Ovary (tissue), 9 donors: ENCODE results near the gene PPM1J. TPM values are rescaled to one million over a fixed set of nuclear protein-coding genes. Genes with fewer than 3 reads are reported as not detected.

Source experiments
- DNase-seq, 5 donors: peaks; one replicate each; pipeline ENCODE4 v3.0.0-alpha.2; 2019 to 2020
- H3K27ac ChIP-seq, 2 donors: fragments of 200-600 bp; one replicate each; pipeline versions ENCODE4 v1.5.1 to v1.8.0; 2019 to 2022
- H3K27me3 ChIP-seq: fragments of 200-600 bp; one replicate; pipeline ENCODE4 v1.8.0; 2022
- H3K36me3 ChIP-seq: fragments of 200-600 bp; sonication (generic); one replicate; pipeline ENCODE4 v1.5.1; 2019
- H3K4me1 ChIP-seq: one replicate; pipeline ENCODE4 v1.8.1; 2013; ENCODE audit warnings: mild to moderate bottlenecking, moderate library complexity; ENCODE audit not compliant: insufficient read depth
- H3K4me3 ChIP-seq: fragments of 200-600 bp; sonication (generic); one replicate; pipeline ENCODE4 v1.5.1; 2017
- H3K9me3 ChIP-seq, 2 donors: fragments of 200-600 bp in 1 of 2; sonication (generic) in 1 of 2; one replicate each; pipeline versions ENCODE4 v1.5.1 to v1.8.1; 2013 to 2019; ENCODE audit warnings: mild to moderate bottlenecking in 1 of 2, moderate library complexity in 1 of 2
- EP300 ChIP-seq: sonication (generic); formaldehyde crosslinking; IDR thresholded peaks from one replicate; pipeline ENCODE4 v1.6.1; 2017; ENCODE audit warnings: antibody characterized with exemption
- POLR2A ChIP-seq: fragments of 450-650 bp; IDR thresholded peaks from one replicate; pipeline ENCODE4 v1.6.1; 2017; ENCODE audit warnings: antibody characterized with exemption, mild to moderate bottlenecking, moderate library complexity
- WGBS, 3 donors: extraction: QIAGEN DNeasy Blood & Tissue Kit in 1 of 3; methylation state at CpG; one replicate each; pipeline versions ENCODE4 v1.1.5 to v1.1.7; 2013 to 2017; 5-methylcytosine and 5-hydroxymethylcytosine counted together
- intact Hi-C, 4 donors: fragments of 100-400 bp; cut with DNase I; formaldehyde crosslinking; loops; one replicate each; pipeline versions ENCODE4 v1.11.0 to v1.15.1; 2022 to 2023
- polyA plus RNA-seq, 2 donors: library from polyadenylated mRNA; stranded (reverse); fragments of 200-250 nt in 1 of 2; fragments of 350-450 nt in 1 of 2; fragmentation: Illumina TruSeq in 1 of 2; extraction: RNeasy Lipid Tissue Mini Kit (QIAGEN cat#74804) in 1 of 2; gene quantifications; one replicate each; pipeline ENCODE4 v1.2.3, GENCODE V29; 2013 to 2014
- total RNA-seq, 7 donors: library from RNA; depleted of rRNA in 2 of 7; stranded (reverse); fragments of >200 nt in 2 of 7; fragmentation: NEBNext Ultra II Directional in 3 of 7; extraction: Animal tissue kit (Norgen Biotek cat#: 25700) in 3 of 7; gene quantifications; one replicate each; pipeline versions ENCODE4 v1.1.0 to v1.2.4, GENCODE V29; 2016 to 2023
- TF ChIP-seq, protein P1 (sequence below), 3 donors: fragments of 450-650 bp in 2 of 3; fragments of 200-600 bp in 1 of 3; IDR thresholded peaks; one replicate each; pipeline versions ENCODE4 v1.5.1 to v1.8.0; 2016 to 2022; ENCODE audit warnings: antibody characterized with exemption in 3 of 3, mild to moderate bottlenecking in 1 of 3
- donor health status: DM: no; HTN: no; CAD: no; lungs with moderate emphysema.
- donor health status: DM: no; HTN: no; CAD: no.
- donor health status: Bipolar disorder and iron deficiency.
- donor health status: DM: yes; HTN: yes; CAD: no.
- donor health status: DM: no; HTN: no; CAD: no.
- donor health status: DM: yes; HTN: yes; CAD: no.

PPM1J gene
- total and polyA plus RNA-seq, 9 donors = 0.78 to 6.3 (median 2.8) TPM

GRCh38 chr1:112665857-112666256 lies 49.3 kb downstream of the PPM1J start:
- WGBS, 3 donors = 81 to 87% (median 84%) methylated on average over 3 of the region's 3 CpGs
- no peaks in the 10 kb centered on the region for H3K27me3 ChIP-seq
- H3K9me3 ChIP-seq = no peaks in the 10 kb centered on the region
- no peak overlapping the region for H3K4me3 ChIP-seq
- intact Hi-C loops = no loop called here
- H3K4me1 ChIP-seq = no peaks in the 10 kb centered on the region
- DNase-seq = no peak
- H3K36me3 ChIP-seq = no peaks in the 10 kb centered on the region
- H3K27ac ChIP-seq = no peak overlapping the region
- TF ChIP-seq EP300 (no peak), POLR2A (no peak)
- TF ChIP-seq, protein P1, sequence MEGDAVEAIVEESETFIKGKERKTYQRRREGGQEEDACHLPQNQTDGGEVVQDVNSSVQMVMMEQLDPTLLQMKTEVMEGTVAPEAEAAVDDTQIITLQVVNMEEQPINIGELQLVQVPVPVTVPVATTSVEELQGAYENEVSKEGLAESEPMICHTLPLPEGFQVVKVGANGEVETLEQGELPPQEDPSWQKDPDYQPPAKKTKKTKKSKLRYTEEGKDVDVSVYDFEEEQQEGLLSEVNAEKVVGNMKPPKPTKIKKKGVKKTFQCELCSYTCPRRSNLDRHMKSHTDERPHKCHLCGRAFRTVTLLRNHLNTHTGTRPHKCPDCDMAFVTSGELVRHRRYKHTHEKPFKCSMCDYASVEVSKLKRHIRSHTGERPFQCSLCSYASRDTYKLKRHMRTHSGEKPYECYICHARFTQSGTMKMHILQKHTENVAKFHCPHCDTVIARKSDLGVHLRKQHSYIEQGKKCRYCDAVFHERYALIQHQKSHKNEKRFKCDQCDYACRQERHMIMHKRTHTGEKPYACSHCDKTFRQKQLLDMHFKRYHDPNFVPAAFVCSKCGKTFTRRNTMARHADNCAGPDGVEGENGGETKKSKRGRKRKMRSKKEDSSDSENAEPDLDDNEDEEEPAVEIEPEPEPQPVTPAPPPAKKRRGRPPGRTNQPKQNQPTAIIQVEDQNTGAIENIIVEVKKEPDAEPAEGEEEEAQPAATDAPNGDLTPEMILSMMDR (IDR thresholded peaks at IDR 0.05) = no peak

Other genes starting within 250 kb of the PPM1J start
- 10 to 100 TPM; 13.8 to 57.3 (median 45.1) TPM for gene WNT2B, start 206.4 kb downstream of the PPM1J start, total RNA-seq
- 10 to 100 TPM; 12.8 to 13.0 TPM for gene WNT2B, start 206.4 kb downstream of the PPM1J start, polyA plus RNA-seq
- 10 to 100 TPM; 12.5 to 32.0 (median 22.3) TPM for gene ST7L, start 96.2 kb downstream of the PPM1J start, total RNA-seq
- 10 to 100 TPM; 14.4 to 28.5 TPM for gene ST7L, start 96.2 kb downstream of the PPM1J start, polyA plus RNA-seq
- 10 to 100 TPM; 54.0 to 81.2 (median 66.9) TPM for gene CAPZA1, start 95.5 kb downstream of the PPM1J start, total RNA-seq
- gene CAPZA1, start 95.5 kb downstream of the PPM1J start, polyA plus RNA-seq = 10 to 100 TPM; 31.3 to 70.6 TPM
- 10 to 100 TPM; 31.7 to 66.3 (median 53.5) TPM for gene MOV10, start 40.7 kb downstream of the PPM1J start, total RNA-seq
- 10 to 100 TPM; 35.0 to 35.6 TPM for gene MOV10, start 40.7 kb downstream of the PPM1J start, polyA plus RNA-seq
- 100 to 1,000 TPM; 177 to 276 (median 208) TPM for gene RHOC, start 8.2 kb downstream of the PPM1J start, total RNA-seq
- 100 to 1,000 TPM; 249 to 308 TPM for gene RHOC, start 8.2 kb downstream of the PPM1J start, polyA plus RNA-seq
- 10 to 100 TPM; 11.9 to 38.8 (median 23.3) TPM for gene SLC16A1, start 240.9 kb upstream of the PPM1J start, total RNA-seq
- 10 to 100 TPM; 10.3 to 38.6 TPM for gene SLC16A1, start 240.9 kb upstream of the PPM1J start, polyA plus RNA-seq